ENCODE results near the gene RGL2. TPM values are rescaled to one million over a fixed set of nuclear protein-coding genes. Genes with fewer than 3 reads are reported as not detected.

RGL2 gene
- total and polyA plus RNA-seq, 2 of the 13 experiments (the other 11 are each of a cell fraction or from before 2014, with no cell fraction given) = 22.9 to 47.4 TPM

DNA sequence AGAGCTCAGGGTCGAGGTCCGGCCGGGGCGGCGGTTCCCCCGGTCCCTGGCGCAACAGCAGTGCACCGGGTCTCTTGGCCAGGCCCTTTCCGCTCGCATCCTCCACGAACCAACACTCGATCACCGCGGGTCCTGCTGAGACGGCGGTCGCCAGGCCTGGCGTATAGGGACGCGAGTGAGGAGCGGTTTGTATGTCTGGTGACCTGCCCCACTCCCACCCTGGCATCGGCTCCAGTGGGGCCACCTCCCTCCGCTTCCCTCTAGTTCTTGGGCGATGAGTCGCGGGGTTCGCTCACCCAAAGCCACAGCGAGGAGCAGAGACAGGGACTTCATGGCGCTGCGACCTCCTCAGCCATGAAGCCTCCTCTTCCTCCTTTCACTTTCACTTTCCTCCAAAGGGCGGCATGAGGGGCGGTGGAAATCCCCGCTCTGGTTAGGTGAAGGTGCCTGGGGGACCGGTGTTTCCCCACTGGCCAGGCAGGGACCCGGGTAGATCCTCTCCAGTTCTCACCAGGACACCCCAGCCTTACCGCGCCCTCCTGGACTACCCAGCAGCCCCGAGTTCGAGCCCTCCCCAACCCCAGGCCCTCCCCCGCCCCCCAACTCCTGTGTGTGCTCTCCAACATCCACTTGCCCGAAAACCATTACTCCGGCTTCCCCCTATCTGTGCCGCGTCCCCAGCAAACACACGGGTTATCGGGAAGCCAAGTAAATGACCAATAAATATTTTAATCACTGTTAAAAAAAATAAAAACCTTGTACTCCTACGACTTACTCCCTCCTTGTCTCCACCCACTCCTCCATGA, 15.2 kb upstream of the RGL2 start, which contains the start of gene TAPBP (continued):
- TF ChIP-seq ZC3H4 (CRISPR knock-in tag; IDR thresholded peaks at IDR 0.05; ENCODE audit: borderline replicate concordance) (peak; percentile 76; the same call in 1 of the 2 replicates), FOXJ3 (CRISPR knock-in tag; IDR thresholded peaks at IDR 0.05; ENCODE audit: borderline replicate concordance) (no peak), ZFP36L2 (CRISPR knock-in tag; IDR thresholded peaks at IDR 0.05) (0 out of 2 replicates have a peak, but pooled peaks have one; percentile 47), ZNF10 (CRISPR knock-in tag; IDR thresholded peaks at IDR 0.05; ENCODE audit: borderline replicate concordance, low read depth) (peak; percentile 37; the same call in 1 of the 2 replicates), HNRNPUL1 (IDR thresholded peaks at IDR 0.05; ENCODE audit: low read depth, low read length) (no peak), TBX2 (CRISPR knock-in tag; IDR thresholded peaks at IDR 0.05; ENCODE audit: borderline replicate concordance) (peak; percentile 36; the same call in 1 of the 2 replicates), ZNF709 (CRISPR knock-in tag; IDR thresholded peaks at IDR 0.05) (0 out of 2 replicates have a peak, but pooled peaks have one; percentile 31), ZNF282 (IDR thresholded peaks at IDR 0.05; ENCODE audit: partially characterized antibody) (no peak), KLF11 (CRISPR knock-in tag; IDR thresholded peaks at IDR 0.05) (peak; percentile 27; the same call in 1 of the 2 replicates), ZNF839 (CRISPR knock-in tag; IDR thresholded peaks at IDR 0.05; ENCODE audit: borderline replicate concordance) (no peak), CHCHD3 (CRISPR knock-in tag; IDR thresholded peaks at IDR 0.05) (0 out of 2 replicates have a peak, but pooled peaks have one; percentile 53), ZFYVE20 (CRISPR knock-in tag; IDR thresholded peaks at IDR 0.05; ENCODE audit: borderline replicate concordance, low read depth) (peak; percentile 76; the same call in 1 of the 2 replicates), RXRB (CRISPR knock-in tag; IDR thresholded peaks at IDR 0.05; ENCODE audit: borderline replicate concordance) (0 out of 2 replicates have a peak, but pooled peaks have one; percentile 9)
- TF ChIP-seq, protein P1, sequence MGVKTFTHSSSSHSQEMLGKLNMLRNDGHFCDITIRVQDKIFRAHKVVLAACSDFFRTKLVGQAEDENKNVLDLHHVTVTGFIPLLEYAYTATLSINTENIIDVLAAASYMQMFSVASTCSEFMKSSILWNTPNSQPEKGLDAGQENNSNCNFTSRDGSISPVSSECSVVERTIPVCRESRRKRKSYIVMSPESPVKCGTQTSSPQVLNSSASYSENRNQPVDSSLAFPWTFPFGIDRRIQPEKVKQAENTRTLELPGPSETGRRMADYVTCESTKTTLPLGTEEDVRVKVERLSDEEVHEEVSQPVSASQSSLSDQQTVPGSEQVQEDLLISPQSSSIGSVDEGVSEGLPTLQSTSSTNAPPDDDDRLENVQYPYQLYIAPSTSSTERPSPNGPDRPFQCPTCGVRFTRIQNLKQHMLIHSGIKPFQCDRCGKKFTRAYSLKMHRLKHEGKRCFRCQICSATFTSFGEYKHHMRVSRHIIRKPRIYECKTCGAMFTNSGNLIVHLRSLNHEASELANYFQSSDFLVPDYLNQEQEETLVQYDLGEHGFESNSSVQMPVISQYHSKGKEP (CRISPR knock-in tag; IDR thresholded peaks at IDR 0.05) = peak; percentile 72; the same call in 1 of the 2 replicates
- TF ChIP-seq, protein P2, sequence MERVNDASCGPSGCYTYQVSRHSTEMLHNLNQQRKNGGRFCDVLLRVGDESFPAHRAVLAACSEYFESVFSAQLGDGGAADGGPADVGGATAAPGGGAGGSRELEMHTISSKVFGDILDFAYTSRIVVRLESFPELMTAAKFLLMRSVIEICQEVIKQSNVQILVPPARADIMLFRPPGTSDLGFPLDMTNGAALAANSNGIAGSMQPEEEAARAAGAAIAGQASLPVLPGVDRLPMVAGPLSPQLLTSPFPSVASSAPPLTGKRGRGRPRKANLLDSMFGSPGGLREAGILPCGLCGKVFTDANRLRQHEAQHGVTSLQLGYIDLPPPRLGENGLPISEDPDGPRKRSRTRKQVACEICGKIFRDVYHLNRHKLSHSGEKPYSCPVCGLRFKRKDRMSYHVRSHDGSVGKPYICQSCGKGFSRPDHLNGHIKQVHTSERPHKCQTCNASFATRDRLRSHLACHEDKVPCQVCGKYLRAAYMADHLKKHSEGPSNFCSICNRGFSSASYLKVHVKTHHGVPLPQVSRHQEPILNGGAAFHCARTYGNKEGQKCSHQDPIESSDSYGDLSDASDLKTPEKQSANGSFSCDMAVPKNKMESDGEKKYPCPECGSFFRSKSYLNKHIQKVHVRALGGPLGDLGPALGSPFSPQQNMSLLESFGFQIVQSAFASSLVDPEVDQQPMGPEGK (CRISPR knock-in tag; IDR thresholded peaks at IDR 0.05) = peak; percentile 44; the same call in 1 of the 2 replicates
- TF ChIP-seq, protein P3, sequence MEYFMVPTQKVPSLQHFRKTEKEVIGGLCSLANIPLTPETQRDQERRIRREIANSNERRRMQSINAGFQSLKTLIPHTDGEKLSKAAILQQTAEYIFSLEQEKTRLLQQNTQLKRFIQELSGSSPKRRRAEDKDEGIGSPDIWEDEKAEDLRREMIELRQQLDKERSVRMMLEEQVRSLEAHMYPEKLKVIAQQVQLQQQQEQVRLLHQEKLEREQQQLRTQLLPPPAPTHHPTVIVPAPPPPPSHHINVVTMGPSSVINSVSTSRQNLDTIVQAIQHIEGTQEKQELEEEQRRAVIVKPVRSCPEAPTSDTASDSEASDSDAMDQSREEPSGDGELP (IDR thresholded peaks at IDR 0.05; ENCODE audit: borderline replicate concordance, low read depth) = no peak
- TF ChIP-seq, protein P4, sequence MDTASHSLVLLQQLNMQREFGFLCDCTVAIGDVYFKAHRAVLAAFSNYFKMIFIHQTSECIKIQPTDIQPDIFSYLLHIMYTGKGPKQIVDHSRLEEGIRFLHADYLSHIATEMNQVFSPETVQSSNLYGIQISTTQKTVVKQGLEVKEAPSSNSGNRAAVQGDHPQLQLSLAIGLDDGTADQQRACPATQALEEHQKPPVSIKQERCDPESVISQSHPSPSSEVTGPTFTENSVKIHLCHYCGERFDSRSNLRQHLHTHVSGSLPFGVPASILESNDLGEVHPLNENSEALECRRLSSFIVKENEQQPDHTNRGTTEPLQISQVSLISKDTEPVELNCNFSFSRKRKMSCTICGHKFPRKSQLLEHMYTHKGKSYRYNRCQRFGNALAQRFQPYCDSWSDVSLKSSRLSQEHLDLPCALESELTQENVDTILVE (CRISPR knock-in tag; IDR thresholded peaks at IDR 0.05) = peak; percentile 63; the same call in 1 of the 2 replicates
- TF ChIP-seq, protein P5, sequence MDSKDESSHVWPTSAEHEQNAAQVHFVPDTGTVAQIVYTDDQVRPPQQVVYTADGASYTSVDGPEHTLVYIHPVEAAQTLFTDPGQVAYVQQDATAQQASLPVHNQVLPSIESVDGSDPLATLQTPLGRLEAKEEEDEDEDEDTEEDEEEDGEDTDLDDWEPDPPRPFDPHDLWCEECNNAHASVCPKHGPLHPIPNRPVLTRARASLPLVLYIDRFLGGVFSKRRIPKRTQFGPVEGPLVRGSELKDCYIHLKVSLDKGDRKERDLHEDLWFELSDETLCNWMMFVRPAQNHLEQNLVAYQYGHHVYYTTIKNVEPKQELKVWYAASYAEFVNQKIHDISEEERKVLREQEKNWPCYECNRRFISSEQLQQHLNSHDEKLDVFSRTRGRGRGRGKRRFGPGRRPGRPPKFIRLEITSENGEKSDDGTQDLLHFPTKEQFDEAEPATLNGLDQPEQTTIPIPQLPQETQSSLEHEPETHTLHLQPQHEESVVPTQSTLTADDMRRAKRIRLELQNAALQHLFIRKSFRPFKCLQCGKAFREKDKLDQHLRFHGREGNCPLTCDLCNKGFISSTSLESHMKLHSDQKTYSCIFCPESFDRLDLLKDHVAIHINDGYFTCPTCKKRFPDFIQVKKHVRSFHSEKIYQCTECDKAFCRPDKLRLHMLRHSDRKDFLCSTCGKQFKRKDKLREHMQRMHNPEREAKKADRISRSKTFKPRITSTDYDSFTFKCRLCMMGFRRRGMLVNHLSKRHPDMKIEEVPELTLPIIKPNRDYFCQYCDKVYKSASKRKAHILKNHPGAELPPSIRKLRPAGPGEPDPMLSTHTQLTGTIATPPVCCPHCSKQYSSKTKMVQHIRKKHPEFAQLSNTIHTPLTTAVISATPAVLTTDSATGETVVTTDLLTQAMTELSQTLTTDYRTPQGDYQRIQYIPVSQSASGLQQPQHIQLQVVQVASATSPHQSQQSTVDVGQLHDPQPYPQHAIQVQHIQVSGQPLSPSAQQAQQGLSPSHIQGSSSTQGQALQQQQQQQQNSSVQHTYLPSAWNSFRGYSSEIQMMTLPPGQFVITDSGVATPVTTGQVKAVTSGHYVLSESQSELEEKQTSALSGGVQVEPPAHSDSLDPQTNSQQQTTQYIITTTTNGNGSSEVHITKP (CRISPR knock-in tag; IDR thresholded peaks at IDR 0.05; ENCODE audit: low read depth) = peak; percentile 19; the same call in 1 of the 2 replicates

Measured in HepG2 (cell line).